ENCODE results near the gene RNF14. TPM values are rescaled to one million over a fixed set of nuclear protein-coding genes. Genes with fewer than 3 reads are reported as not detected.

The RNF14 gene
- total RNA-seq, 5 donors from 2014 or later (not counting 1 experiment from before 2014, with no cell fraction given), result 16.4 to 35.8 (median 28.2) TPM

DNA sequence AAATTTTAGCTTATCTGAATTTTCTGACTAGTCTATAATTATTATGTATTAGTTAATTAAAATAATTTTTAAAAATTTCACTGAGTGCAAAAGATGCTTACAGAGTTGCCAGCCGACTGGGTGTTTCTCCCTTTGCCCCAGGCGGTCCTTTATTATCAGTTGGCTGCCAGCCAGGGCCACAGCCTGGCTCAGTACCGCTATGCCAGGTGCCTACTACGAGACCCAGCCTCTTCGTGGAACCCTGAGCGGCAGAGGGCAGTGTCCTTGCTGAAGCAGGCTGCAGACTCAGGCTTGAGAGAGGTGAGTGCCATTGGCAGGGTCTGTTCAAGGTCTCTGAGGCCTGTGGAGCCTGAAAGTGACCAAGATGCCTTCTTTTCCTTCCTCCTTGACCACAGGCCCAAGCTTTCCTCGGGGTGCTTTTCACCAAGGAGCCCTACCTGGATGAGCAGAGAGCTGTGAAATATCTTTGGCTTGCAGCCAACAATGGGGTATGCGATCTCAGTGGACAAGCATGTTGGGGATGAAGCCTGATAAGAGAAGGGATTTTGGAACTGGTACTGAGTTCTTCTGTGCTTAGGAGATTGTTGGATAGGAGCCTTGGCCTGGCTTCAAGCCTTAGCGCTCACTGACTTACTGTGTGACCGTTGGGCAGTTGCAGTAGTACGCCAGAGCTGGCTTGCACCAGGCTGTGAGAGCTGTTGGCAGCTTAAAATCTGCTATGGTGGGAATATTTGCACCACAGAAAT lies 34.6 kb upstream of the RNF14 start:
- WGBS (ENCODE audit: insufficient coverage), result over 99% methylated on average over 10 of the region's 11 CpGs
- ATAC-seq (replicated peaks in 1 of 4) (no peak), DNase-seq (no peak)
- Histone ChIP-seq H3K36me3 (ENCODE audit: control insufficient read depth in 2 of 2, extremely low read depth in 1 of 2, insufficient read depth in 1 of 2, low read length in 1 of 2) (peaks cover 26 to 90% of the 10 kb centered on the region in 2 donors), H3K27me3 (replicated peaks in 1 of 2; ENCODE audit: control insufficient read depth in 2 of 2, extremely low read depth in 1 of 2, insufficient read depth in 2 of 2, low read length in 1 of 2) (no peaks in the 10 kb centered on the region), H3K4me1 (ENCODE audit: control insufficient read depth in 1 of 2, extremely low read depth in 1 of 2, insufficient read depth in 2 of 2, low read length in 2 of 2) (no peaks in the 10 kb centered on the region), H3K27ac (ENCODE audit: low read length) (no peak overlapping the region), H3K9me3 (no peaks in the 10 kb centered on the region), H3K4me3 (ENCODE audit: control insufficient read depth in 1 of 2, extremely low read depth in 1 of 2, low read length in 1 of 2) (no peak overlapping the region)
- H3K27me3 Mint-ChIP-seq, result no peaks in the 10 kb centered on the region
- H3K4me1 Mint-ChIP-seq, result peaks cover 0 to 6% (median 0%) of the 10 kb centered on the region in 3 donors
- H3K4me3 Mint-ChIP-seq, result no peak overlapping the region
- ChIA-PET CTCF (no interaction called here), POLR2A (interaction anchor here in 1 of 2 donors (0.5 kb wide), 1 partner anchor 9 kb away, joined by 3 read pairs; no protein-coding TSS in a partner anchor)
- H3K27ac Mint-ChIP-seq, result no peak overlapping the region
- peaks cover 50% of the 10 kb centered on the region for H3K36me3 Mint-ChIP-seq
- no peaks in the 10 kb centered on the region for H3K9me3 Mint-ChIP-seq

DNA sequence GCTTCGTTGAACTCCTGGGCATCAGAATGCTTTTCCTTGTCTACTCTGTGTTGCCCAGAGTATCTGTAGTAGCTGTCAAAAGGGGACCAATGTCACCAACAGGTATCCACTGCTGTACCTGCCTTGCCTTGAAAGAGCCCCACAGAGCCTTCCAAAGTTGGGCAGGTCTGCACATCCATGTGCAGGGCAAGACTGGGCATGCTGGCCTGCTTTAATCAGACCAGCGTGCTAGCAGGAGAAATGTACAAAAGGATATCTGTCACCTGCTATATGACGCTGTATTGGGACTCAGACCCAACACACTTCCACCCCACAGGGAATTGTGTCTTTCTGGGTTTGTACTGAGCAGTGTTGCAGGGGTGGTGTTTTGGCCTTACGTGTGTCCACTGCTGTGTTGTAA lies 33.4 kb upstream of the RNF14 start:
- Histone ChIP-seq H3K27ac (ENCODE audit: low read length) (no peak overlapping the region), H3K4me3 (ENCODE audit: control insufficient read depth in 1 of 2, extremely low read depth in 1 of 2, low read length in 1 of 2) (no peak overlapping the region), H3K9me3 (no peaks in the 10 kb centered on the region), H3K36me3 (ENCODE audit: control insufficient read depth in 2 of 2, extremely low read depth in 1 of 2, insufficient read depth in 1 of 2, low read length in 1 of 2) (peaks cover 26 to 81% of the 10 kb centered on the region in 2 donors), H3K4me1 (ENCODE audit: control insufficient read depth in 1 of 2, extremely low read depth in 1 of 2, insufficient read depth in 2 of 2, low read length in 2 of 2) (no peaks in the 10 kb centered on the region), H3K27me3 (replicated peaks in 1 of 2; ENCODE audit: control insufficient read depth in 2 of 2, extremely low read depth in 1 of 2, insufficient read depth in 2 of 2, low read length in 1 of 2) (no peaks in the 10 kb centered on the region)
- Mint-ChIP-seq H3K36me3 (peaks cover 52% of the 10 kb centered on the region), H3K27ac (peak overlapping the region in 1 of 2 donors; percentile 4), H3K4me1 (peaks cover 0 to 6% (median 0%) of the 10 kb centered on the region in 3 donors), H3K9me3 (no peaks in the 10 kb centered on the region), H3K4me3 (no peak overlapping the region), H3K27me3 (no peaks in the 10 kb centered on the region)
- ATAC-seq (replicated peaks in 1 of 4), result no peak
- CTCF ChIA-PET, result no interaction called here
- DNase-seq, result no peak
- POLR2A ChIA-PET, result no interaction called here
- WGBS (ENCODE audit: insufficient coverage), result 100% methylated on average over 1 of the region's 4 CpGs

DNA sequence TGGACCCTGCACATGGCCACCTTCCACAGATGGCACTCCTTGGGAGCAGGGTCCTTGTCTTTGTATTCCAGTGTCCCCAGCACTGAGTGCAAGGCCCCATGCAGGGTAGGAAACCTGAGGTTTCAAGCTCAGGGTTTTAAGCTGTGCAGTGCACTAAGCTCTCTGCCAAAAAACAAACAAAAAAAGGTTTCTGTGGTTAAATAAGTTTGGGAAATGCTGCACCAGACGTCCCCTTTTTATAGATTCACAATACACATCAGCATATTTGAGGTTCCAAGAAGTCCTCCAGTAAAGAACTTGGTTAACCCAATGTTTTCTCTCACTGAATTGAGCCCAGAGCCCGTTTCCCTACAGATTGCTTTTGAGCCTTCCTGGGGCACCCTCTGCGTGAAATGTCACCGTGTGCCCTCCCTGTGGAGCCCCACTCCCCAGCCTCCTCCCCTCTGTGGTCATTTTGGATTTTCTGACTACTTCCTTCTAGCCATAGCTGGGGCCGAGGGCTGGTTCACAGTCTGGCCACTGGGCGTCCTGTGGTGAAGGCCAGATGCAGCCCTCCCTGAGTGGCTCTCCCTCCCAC lies 28.1 kb upstream of the RNF14 start:
- Histone ChIP-seq H3K9me3 (no peaks in the 10 kb centered on the region), H3K27me3 (replicated peaks in 1 of 2; ENCODE audit: control insufficient read depth in 2 of 2, extremely low read depth in 1 of 2, insufficient read depth in 2 of 2, low read length in 1 of 2) (no peaks in the 10 kb centered on the region), H3K27ac (ENCODE audit: low read length) (no peak overlapping the region), H3K36me3 (ENCODE audit: control insufficient read depth in 2 of 2, extremely low read depth in 1 of 2, insufficient read depth in 1 of 2, low read length in 1 of 2) (peaks cover 23 to 36% of the 10 kb centered on the region in 2 donors), H3K4me1 (ENCODE audit: control insufficient read depth in 1 of 2, extremely low read depth in 1 of 2, insufficient read depth in 2 of 2, low read length in 2 of 2) (no peaks in the 10 kb centered on the region), H3K4me3 (ENCODE audit: control insufficient read depth in 1 of 2, extremely low read depth in 1 of 2, low read length in 1 of 2) (no peak overlapping the region)
- peaks cover 23% of the 10 kb centered on the region for H3K36me3 Mint-ChIP-seq
- DNase-seq, result no peak
- H3K4me3 Mint-ChIP-seq, result no peak overlapping the region
- CTCF ChIA-PET, result interaction anchor here in 1 of 2 donors (0.6 to 2.0 kb wide), 3 partner anchors 18 to 25 kb away, joined by 3 to 9 read pairs (median 3); no protein-coding TSS in a partner anchor
- peaks cover 0 to 9% (median 2%) of the 10 kb centered on the region in 3 donors for H3K4me1 Mint-ChIP-seq
- no peaks in the 10 kb centered on the region for H3K9me3 Mint-ChIP-seq
- peak overlapping the region; percentile 48 to 77 for H3K27ac Mint-ChIP-seq
- no peaks in the 10 kb centered on the region for H3K27me3 Mint-ChIP-seq
- POLR2A ChIA-PET, result interaction anchor here (0.7 to 1.5 kb wide), 4 partner anchors 10 to 26 kb away, joined by 3 to 4 read pairs (median 3); no protein-coding TSS in a partner anchor
- no CpG with 5 or more reads among the region's 6 CpGs for WGBS (ENCODE audit: insufficient coverage)
- ATAC-seq (replicated peaks in 1 of 4), result peak in 1 of 4 experiments; percentile 22

DNA sequence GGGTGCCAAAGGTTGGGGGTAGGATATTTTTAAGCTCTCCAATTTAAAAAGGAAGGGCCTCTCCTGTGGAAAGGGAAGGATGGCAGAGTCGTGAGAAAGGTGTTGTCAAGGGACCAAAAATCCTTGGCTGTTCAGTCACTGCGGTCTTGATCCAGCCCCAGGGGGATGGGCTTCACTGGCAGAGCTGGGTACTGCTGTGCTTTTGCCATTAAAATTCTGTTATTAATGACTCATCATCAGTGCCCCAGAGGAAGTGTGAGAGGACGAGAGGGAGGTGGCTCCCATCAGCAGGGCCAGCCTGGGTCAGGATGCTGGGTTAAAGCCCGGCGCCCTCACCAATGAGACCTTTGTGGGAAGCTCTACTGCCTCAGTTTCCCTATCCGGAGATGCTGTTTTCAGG lies 27.6 kb upstream of the RNF14 start:
- peaks cover 20% of the 10 kb centered on the region for H3K36me3 Mint-ChIP-seq
- H3K4me3 ChIP-seq (ENCODE audit: control insufficient read depth in 1 of 2, extremely low read depth in 1 of 2, low read length in 1 of 2), result no peak overlapping the region
- peak overlapping the region; percentile 48 to 65 for H3K27ac Mint-ChIP-seq
- peaks cover 18 to 31% of the 10 kb centered on the region in 2 donors for H3K36me3 ChIP-seq (ENCODE audit: control insufficient read depth in 2 of 2, extremely low read depth in 1 of 2, insufficient read depth in 1 of 2, low read length in 1 of 2)
- peaks cover 0 to 9% (median 2%) of the 10 kb centered on the region in 3 donors for H3K4me1 Mint-ChIP-seq
- DNase-seq, result no peak
- no peaks in the 10 kb centered on the region for H3K27me3 Mint-ChIP-seq
- WGBS (ENCODE audit: insufficient coverage), result 81% methylated on average over 5 of the region's 6 CpGs
- H3K4me1 ChIP-seq (ENCODE audit: control insufficient read depth in 1 of 2, extremely low read depth in 1 of 2, insufficient read depth in 2 of 2, low read length in 2 of 2), result no peaks in the 10 kb centered on the region
- H3K27ac ChIP-seq (ENCODE audit: low read length), result no peak overlapping the region
- H3K9me3 ChIP-seq, result no peaks in the 10 kb centered on the region
- H3K27me3 ChIP-seq (replicated peaks in 1 of 2; ENCODE audit: control insufficient read depth in 2 of 2, extremely low read depth in 1 of 2, insufficient read depth in 2 of 2, low read length in 1 of 2), result no peaks in the 10 kb centered on the region
- H3K9me3 Mint-ChIP-seq, result no peaks in the 10 kb centered on the region
- no peak overlapping the region for H3K4me3 Mint-ChIP-seq
- CTCF ChIA-PET, result interaction anchor here in 1 of 2 donors (0.6 to 2.0 kb wide), 2 partner anchors 18 to 19 kb away, joined by 3 to 9 read pairs; no protein-coding TSS in a partner anchor
- POLR2A ChIA-PET, result interaction anchor here (1.2 to 1.5 kb wide), 2 partner anchors 10 to 18 kb away, joined by 3 to 4 read pairs; no protein-coding TSS in a partner anchor
- ATAC-seq (replicated peaks in 1 of 4), result no peak

DNA sequence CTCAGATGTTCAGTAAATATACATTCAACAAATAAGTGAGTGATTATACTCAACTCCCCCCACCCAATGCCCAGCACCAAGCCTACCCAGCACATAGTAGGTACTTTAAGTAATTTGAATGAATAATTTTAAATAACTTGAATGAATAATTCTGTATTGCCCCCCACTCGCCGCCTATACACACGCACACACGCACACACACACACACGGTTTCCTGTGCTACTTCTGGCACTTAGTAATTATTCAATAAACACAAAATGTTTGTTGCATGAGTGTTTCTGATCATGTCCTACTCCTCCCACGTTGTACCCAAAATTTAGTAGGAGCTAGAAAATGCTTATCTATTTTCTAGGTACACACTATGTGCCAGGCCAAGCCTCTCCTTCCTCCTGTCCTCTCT lies 27.1 kb upstream of the RNF14 start:
- peaks cover 17 to 26% of the 10 kb centered on the region in 2 donors for H3K36me3 ChIP-seq (ENCODE audit: control insufficient read depth in 2 of 2, extremely low read depth in 1 of 2, insufficient read depth in 1 of 2, low read length in 1 of 2)
- H3K4me1 Mint-ChIP-seq, result peaks cover 0 to 9% (median 2%) of the 10 kb centered on the region in 3 donors
- WGBS (ENCODE audit: insufficient coverage), result no CpG with 5 or more reads among the region's 6 CpGs
- peaks cover 20% of the 10 kb centered on the region for H3K36me3 Mint-ChIP-seq
- ATAC-seq (replicated peaks in 1 of 4) (no peak), DNase-seq (no peak)
- no peaks in the 10 kb centered on the region for H3K27me3 Mint-ChIP-seq
- no peaks in the 10 kb centered on the region for H3K4me1 ChIP-seq (ENCODE audit: control insufficient read depth in 1 of 2, extremely low read depth in 1 of 2, insufficient read depth in 2 of 2, low read length in 2 of 2)
- no peaks in the 10 kb centered on the region for H3K9me3 ChIP-seq
- H3K4me3 Mint-ChIP-seq, result no peak overlapping the region
- H3K27me3 ChIP-seq (replicated peaks in 1 of 2; ENCODE audit: control insufficient read depth in 2 of 2, extremely low read depth in 1 of 2, insufficient read depth in 2 of 2, low read length in 1 of 2), result no peaks in the 10 kb centered on the region
- H3K27ac Mint-ChIP-seq, result peak overlapping the region in 1 of 2 donors; percentile 11
- no peak overlapping the region for H3K27ac ChIP-seq (ENCODE audit: low read length)
- H3K4me3 ChIP-seq (ENCODE audit: control insufficient read depth in 1 of 2, extremely low read depth in 1 of 2, low read length in 1 of 2), result no peak overlapping the region
- ChIA-PET POLR2A (interaction anchor here in 1 of 2 donors (0.5 to 1.5 kb wide), 2 partner anchors 19 to 231 kb away, joined by 3 read pairs; no protein-coding TSS in a partner anchor), CTCF (interaction anchor here (0.7 to 2.0 kb wide), 3 partner anchors 19 to 241 kb away, joined by 3 to 9 read pairs (median 3); no protein-coding TSS in a partner anchor)
- H3K9me3 Mint-ChIP-seq, result no peaks in the 10 kb centered on the region

DNA sequence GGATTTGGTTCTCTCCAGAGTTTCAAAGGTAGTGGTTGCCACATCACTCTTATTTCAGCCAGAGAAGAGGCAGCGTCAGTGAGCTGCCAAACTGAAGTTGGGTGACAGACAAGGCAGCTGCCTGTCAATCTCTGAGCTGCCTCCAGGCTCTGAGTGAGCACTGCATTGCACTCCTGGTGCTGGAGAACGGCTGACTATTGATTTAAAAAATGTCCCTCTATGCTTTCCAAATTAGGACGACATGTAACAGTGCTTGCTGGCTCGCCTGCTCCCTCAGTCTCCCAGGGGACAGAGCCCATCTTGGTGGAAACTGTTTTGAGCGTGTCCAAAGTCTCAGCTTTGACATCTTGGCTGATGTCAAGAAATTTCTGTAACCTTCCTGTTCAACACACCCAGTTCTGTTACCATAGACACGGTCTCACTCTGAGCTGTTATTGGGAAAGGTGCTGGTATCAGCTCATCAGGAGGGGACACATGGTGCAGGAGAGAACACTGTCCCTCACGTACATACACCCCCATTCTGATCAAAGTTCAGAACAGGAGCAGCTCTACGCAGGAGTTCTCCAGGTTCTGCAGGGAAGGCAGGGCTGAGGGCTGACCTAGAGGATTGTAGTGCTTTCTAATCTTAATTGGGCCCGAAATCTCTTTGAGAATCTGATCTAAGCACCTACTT lies 26.6 kb upstream of the RNF14 start:
- Mint-ChIP-seq H3K4me3 (no peak overlapping the region), H3K4me1 (peaks cover 0 to 9% (median 2%) of the 10 kb centered on the region in 3 donors), H3K27me3 (no peaks in the 10 kb centered on the region), H3K9me3 (no peaks in the 10 kb centered on the region), H3K36me3 (peaks cover 20% of the 10 kb centered on the region), H3K27ac (peak overlapping the region in 1 of 2 donors; percentile 11)
- no peak for ATAC-seq (replicated peaks in 1 of 4)
- H3K9me3 ChIP-seq, result no peaks in the 10 kb centered on the region
- no peaks in the 10 kb centered on the region for H3K27me3 ChIP-seq (replicated peaks in 1 of 2; ENCODE audit: control insufficient read depth in 2 of 2, extremely low read depth in 1 of 2, insufficient read depth in 2 of 2, low read length in 1 of 2)
- 89% methylated on average over 5 of the region's 9 CpGs for WGBS (ENCODE audit: insufficient coverage)
- peaks cover 17 to 21% of the 10 kb centered on the region in 2 donors for H3K36me3 ChIP-seq (ENCODE audit: control insufficient read depth in 2 of 2, extremely low read depth in 1 of 2, insufficient read depth in 1 of 2, low read length in 1 of 2)
- no peaks in the 10 kb centered on the region for H3K4me1 ChIP-seq (ENCODE audit: control insufficient read depth in 1 of 2, extremely low read depth in 1 of 2, insufficient read depth in 2 of 2, low read length in 2 of 2)
- DNase-seq, result no peak
- no peak overlapping the region for H3K27ac ChIP-seq (ENCODE audit: low read length)
- H3K4me3 ChIP-seq (ENCODE audit: control insufficient read depth in 1 of 2, extremely low read depth in 1 of 2, low read length in 1 of 2), result no peak overlapping the region
- POLR2A ChIA-PET, result interaction anchor here in 1 of 2 donors (0.5 to 1.5 kb wide), 3 partner anchors 12 to 232 kb away, joined by 3 read pairs; no protein-coding TSS in a partner anchor
- CTCF ChIA-PET, result interaction anchor here (0.7 kb wide), 2 partner anchors 18 to 241 kb away, joined by 3 read pairs; no protein-coding TSS in a partner anchor
